GM18951 (cell line): ENCODE measurements around the gene CTLA4.

Source experiments
- POLR2A ChIP-seq: IDR thresholded peaks from 4 replicates; pipeline ENCODE4 v1.6.1; 2011; ENCODE audit warnings: mild to moderate bottlenecking; ENCODE audit not compliant: insufficient read length, insufficient read depth; ENCODE audit errors: extremely low read depth
- in situ Hi-C: fragments of 300-500 bp; cut with MboI; formaldehyde crosslinking; loops from one replicate; pipeline ENCODE4 v1.12.0; 2022; ENCODE audit warnings: low sequenced_read_pairs, mixed read lengths, inconsistent platforms; ENCODE audit not compliant: unreplicated experiment

CTLA4 gene

DNA sequence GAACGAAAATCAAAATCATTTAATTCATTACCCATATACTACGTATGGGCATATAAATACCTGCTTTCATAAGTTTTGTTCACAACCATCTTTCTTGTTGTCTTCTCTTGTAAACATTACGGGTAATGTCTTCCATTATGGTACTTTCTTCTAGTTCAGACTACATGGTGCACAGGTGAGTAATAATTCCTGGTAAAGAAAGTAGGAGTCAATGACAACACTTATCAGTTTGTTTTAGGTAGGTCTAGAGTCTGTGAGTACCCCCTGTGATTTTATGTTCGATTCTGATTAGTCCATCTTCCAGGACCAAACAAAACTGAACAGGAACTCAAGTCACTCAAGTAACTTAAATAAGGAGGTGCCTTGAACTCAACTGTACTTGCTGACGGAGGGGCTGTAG is 25.2 kb upstream of the CTLA4 start:
- no peak for TF ChIP-seq POLR2A
- in situ Hi-C loops: no loop called here

DNA sequence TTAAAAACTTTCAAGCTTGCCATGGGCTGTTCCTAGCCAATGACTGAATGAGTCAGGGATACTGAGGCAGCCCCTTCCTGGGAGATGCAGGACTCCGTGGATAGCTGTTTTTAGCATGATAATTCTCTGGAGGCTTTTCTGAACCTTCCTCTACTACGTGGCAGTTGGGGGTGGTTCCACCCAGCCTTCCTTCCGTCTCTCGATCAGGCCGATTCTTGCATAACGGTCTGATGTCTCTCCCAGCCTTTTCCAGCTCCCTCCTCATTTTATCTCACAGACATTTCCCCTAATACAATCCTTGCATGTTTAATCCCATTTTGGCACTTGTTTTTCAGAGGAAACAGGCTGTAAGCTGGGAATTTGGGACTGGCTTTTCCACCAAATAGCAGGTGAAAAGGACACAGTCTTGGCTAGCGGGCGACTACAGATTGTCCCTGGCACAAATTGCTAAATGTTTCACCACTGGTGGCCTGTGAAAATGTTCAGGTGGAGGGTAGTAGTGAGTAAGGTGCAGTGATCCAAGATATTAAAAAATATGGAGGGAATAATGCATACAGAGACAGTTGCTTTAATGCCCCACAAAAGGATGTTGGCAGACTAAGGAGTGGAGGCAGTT is 21.0 kb upstream of the CTLA4 start:
- no peak for TF ChIP-seq POLR2A
- in situ Hi-C loops: no loop called here

DNA sequence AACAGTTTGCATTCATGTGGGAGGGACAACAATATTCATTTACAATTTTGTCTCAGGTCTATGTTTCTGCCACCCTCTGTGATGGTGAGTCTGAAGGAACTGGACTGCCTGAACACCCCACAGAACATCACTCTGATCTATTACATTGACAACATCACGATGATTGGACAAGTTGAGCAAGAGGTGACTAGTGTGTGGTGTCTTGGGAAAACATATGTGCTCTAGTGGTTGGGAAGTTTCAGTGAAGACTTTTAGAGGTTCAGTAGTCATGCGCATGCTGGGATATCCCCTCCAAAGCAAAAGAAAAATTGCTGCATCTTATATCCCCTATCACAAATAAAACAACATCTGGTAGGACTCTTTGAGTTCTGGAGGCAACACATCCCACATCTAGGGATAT is 18.6 kb upstream of the CTLA4 start:
- no peak for TF ChIP-seq POLR2A
- in situ Hi-C loops: no loop called here

DNA sequence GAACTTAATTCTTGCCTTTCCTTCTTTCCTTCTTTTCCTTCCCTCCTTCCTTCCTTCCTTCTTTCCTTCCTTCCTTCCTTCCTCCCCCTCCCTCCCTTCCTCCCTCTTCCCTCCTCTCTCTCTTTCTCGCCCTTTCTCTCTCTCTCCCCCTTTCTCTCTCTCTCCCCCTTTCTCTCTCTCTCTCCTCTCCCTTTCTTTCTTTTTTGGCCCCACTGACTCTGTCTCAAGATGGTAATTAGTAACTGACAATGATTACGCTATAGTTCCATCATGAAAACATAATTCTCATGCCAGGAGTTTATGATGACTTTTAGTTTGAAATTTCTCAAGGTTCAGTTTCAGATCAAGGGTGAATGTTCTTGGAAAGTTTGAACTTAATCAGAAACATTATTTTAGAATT is 14.8 kb upstream of the CTLA4 start:
- no peak for TF ChIP-seq POLR2A
- in situ Hi-C loops: no loop called here

DNA sequence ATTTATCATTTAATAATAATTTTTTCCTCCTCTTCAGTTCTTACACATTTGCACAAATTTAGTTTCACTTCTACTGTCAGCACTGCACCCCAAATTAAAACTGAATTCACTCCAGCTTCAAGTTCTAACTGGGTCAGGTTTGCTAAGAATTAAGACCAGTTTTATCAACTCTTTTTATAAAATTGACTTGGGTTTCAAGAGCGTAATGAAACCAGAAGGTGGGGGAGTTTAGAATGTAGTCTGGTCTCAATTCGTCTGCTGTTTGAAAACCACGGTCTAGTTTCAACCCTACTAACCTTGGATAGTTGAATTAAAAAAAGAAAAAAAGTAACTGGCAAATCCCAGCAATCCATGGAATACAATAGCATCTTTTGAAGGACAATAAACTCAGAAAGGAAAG is 14.3 kb upstream of the CTLA4 start:
- in situ Hi-C loops: no loop called here
- TF ChIP-seq POLR2A: no peak

DNA sequence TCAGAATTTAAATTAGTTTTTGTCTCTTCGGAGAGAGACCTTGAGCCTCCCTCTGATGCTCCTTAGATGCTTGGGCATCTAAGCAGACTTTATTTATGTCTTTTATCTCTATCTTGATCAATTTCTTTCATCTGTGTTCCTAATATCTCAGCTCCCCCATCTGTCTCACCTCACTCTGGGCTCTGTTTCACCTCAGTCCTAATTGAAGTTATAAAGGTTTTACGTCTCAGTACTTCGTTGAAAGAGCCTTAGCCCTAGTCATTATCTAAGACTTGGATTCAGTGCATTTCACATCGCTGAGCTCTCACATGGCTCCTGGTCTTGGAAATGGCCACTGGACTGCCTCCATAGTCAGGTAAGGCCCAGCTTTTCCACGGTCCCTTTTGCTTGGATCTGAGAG is 13.8 kb upstream of the CTLA4 start:
- in situ Hi-C loops: no loop called here
- no peak for TF ChIP-seq POLR2A

DNA sequence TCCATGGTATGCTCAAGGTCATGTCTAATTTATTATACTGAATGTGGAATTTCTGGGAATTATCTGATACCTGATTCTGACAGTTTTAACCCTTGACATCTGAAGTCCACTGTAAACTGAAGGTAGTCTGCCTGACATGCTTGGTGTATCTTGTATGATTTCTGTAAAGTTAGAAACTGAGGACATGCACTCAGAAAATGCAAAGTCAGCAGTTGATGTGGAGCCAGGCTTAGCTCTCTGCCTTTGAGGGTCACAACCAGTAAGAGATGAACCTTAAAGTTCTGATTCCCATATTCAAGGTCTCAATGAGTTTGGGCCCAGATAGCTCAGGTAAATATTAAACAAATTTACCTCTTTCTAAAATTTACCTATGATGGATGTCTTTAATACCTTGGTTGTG is 12.3 kb upstream of the CTLA4 start:
- TF ChIP-seq POLR2A: no peak
- in situ Hi-C loops: no loop called here

DNA sequence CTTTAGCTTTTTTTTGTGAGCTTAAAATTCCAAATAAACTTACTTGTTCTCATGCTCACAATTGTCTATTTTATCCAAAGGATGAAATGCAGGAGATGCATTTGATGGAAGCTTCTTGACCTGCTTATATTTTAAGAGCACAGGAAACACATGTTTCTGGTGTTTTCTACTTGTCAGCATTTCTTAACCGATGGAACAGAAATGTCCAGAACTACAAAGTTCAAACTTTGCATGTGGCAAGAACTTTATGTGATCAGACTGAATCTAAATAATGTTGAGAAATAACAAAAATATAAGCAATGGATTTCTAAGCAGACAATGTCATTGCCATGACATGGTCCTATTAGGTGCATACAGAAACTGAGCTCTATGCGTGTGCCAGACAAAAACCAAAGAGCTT is 9.9 kb upstream of the CTLA4 start:
- in situ Hi-C loops: no loop called here
- TF ChIP-seq POLR2A: no peak

DNA sequence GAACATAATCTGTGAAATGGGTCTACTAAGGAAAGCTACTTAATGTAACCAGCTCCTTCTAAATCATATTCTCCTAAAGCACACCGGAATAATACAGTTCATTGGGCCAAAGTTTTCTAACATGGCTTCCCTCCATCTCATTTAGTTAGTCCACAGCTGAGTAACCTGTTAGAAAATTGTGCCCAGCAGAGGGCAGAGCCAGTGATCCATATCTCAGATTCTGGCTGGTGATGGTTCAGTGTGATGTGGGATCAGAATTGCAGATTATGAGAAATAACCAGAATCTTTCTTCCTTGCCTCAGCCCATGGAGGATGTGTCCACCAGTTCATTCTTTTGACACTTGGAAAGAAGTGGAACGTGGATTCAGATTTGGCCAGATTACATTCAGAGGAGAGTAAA is 9.4 kb upstream of the CTLA4 start:
- TF ChIP-seq POLR2A: no peak
- in situ Hi-C loops: no loop called here

DNA sequence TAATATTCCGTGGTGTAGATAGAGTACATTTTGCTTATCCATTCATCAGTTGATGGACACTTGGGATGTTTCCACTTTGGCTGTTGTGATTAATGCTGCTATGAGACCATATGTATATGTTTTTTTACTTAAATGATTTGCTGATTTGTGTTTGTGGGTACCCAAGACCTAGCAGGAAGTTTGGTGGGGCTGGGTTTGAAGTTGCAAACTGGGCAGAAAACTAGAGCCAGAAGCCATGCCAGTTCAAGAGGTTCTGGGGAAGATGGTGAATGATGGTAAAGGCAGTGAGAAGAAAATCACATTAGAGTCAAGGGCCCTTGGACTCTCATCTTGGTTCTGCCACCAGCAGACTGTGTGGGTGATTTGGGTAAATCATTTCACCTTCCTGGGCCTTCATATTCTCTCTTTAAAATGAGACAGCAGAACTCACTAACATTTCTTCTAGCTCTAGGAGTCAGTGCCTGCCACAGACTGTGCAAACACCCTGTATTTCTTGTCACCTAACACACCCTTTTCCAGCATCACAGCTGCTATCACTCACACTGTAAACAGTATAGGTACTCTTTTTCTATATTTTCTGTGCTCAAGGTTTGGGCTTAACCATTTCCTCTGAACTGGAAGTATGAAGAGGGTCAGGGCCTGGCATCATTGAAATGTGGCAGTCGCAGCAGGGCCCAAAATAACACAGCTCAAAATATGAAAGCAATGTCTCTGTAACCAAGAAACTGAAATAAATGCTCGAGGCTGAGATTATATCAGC is 8.4 kb upstream of the CTLA4 start:
- TF ChIP-seq POLR2A: no peak
- in situ Hi-C loops: no loop called here

DNA sequence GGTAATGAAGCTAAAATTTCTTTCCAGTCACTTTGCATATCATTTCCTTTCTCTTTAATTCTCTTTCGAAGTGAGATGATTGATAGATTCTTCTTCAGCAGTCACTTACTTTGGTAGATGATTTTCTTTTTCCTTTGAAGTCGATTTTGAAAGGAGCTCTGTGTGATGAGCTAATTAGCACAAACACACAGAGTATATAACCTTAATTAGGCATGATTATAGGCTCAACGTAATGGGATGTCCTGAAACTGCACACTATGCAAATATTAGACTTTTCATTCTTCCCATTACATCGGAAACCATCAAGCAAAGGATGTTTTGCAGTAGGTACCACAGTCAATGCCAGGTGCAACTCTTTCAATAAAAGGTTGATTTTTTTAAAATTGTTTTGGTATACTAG is 6.4 kb upstream of the CTLA4 start:
- in situ Hi-C loops: no loop called here
- TF ChIP-seq POLR2A: no peak

DNA sequence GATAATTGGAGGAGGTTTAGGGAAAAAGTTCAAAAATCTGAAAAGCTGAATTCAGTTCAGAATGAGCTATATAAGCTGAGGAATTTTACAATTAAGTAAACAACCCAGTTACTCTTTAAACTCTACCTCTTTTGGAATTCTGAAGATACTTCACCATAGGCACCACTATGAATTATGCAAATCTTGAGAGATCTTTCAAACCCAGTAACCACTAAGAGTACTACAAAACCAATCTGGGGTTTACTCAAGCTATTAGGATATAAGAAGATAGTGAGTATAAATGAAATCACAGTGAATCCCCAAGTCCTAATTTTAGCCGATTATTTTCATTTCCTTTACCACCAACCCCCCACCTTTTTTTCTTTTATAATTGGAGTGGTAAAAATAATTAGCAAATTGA is 6.0 kb upstream of the CTLA4 start:
- in situ Hi-C loops: no loop called here
- no peak for TF ChIP-seq POLR2A

DNA sequence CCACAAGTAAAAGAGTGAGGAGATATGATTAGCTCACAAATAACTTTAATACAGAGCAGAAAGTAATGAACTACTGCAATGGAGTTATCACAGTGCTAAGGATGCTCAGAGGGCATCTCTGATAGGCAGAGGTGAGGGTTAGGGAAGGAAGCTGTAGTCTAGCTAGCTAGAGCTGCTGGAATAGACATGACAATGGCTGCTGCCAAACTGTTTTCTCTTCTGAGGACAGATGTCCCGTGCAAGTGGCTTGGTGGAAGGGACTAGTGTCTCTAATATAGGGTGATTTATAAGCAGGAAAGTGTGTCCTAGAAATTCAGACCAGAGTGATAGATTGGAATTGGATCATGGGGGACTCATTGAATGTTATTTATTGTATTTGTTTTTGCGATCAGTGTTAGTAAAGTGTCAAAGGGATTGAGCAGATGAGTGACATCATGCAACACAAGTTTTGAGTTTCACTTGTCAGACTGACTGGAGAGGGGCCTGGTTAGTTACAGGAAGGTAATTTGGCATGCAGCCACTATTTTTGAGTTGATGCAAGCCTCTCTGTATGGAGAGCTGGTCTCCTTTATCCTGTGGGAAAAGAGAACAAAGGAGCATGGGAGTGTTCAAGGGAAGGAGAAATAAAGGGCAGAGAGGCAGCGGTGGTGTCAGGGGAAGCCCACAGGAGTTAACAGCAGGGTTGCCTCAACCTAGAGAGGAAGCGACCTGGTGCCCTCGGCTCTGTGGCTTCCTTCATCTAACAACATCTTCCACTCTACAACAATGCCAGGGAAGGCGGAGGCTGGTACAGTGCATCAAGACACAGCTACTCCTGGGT is 1.9 kb downstream of the CTLA4 start:
- in situ Hi-C loops: no loop called here
- TF ChIP-seq POLR2A: no peak

DNA sequence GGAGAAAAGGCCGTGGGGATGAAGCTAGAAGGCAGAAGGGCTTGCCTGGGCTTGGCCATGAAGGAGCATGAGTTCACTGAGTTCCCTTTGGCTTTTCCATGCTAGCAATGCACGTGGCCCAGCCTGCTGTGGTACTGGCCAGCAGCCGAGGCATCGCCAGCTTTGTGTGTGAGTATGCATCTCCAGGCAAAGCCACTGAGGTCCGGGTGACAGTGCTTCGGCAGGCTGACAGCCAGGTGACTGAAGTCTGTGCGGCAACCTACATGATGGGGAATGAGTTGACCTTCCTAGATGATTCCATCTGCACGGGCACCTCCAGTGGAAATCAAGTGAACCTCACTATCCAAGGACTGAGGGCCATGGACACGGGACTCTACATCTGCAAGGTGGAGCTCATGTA is 2.9 kb downstream of the CTLA4 start:
- in situ Hi-C loops: no loop called here

More for the DNA sequence above, 2.9 kb downstream of the CTLA4 start:
- no peak for TF ChIP-seq POLR2A
